C4-2B (cell line): ENCODE results near the gene TEX261.
"Not testable (repeated sequence)": the region's sequence is repeated elsewhere in the genome, so short reads cannot be mapped to it uniquely, and the experiment has no call there.

Experiments used
- H3K27ac ChIP-seq: fragments of 450-650 bp; 2 replicates; pipeline ENCODE4 v1.5.1; 2017
- CTCF ChIP-seq: fragments of 450-650 bp; conservative IDR thresholded peaks from 2 replicates; pipeline ENCODE4 v1.5.1; 2017; ENCODE audit warnings: mild to moderate bottlenecking
- ZFX ChIP-seq: fragments of 450-650 bp; IDR thresholded peaks from 2 replicates; pipeline ENCODE4 v1.6.1; 2017

TEX261 gene

GRCh38 chr2:71001981-71002570 is 7.4 kb upstream of the TEX261 start:
- no peak overlapping the region for H3K27ac ChIP-seq
- TF ChIP-seq ZFX (no peak), CTCF (no peak)

- H3K27ac ChIP-seq, result no peak overlapping the region
- TF ChIP-seq ZFX (no peak), CTCF (no peak)
These were observed 6.9 kb upstream of the TEX261 start for GRCh38 chr2:71001592-71001927.

- TF ChIP-seq CTCF, result peak; percentile 87
- TF ChIP-seq ZFX, result no peak
These were observed 6.3 kb upstream of the TEX261 start for GRCh38 chr2:71000780-71001591.

GRCh38 chr2:70999931-71000330 is 5.3 kb upstream of the TEX261 start:
- H3K27ac ChIP-seq, result not testable (repeated sequence)

More at GRCh38 chr2:71000780-71001591, 6.3 kb upstream of the TEX261 start:
- H3K27ac ChIP-seq, result no peak overlapping the region; the same call in 1 of the 2 replicates

GRCh38 chr2:70999362-70999761 is 4.7 kb upstream of the TEX261 start:
- TF ChIP-seq ZFX, result no peak
- H3K27ac ChIP-seq, result no peak overlapping the region

- H3K27ac ChIP-seq, result not testable (repeated sequence)
These were observed 4.2 kb upstream of the TEX261 start for GRCh38 chr2:70998885-70999284.

GRCh38 chr2:70995426-70995729 is 705 bp upstream of the TEX261 start:
- H3K27ac ChIP-seq, result peak overlapping the region; percentile 75
- no peak for TF ChIP-seq ZFX
- TF ChIP-seq CTCF, result peak; percentile 13; the same call in 1 of the 2 replicates

- TF ChIP-seq ZFX (peak; percentile 45; the same call in 1 of the 2 replicates), CTCF (no peak)
- peak overlapping the region; percentile 75 for H3K27ac ChIP-seq
These were observed 519 bp downstream of the TEX261 start for GRCh38 chr2:70994009-70994698.
